ENCODE measurements around the gene WNT4.
A peak's percentile ranks its signal among the peaks of the same experiment; 100 is the strongest.
"Not testable (repeated sequence)": the region's sequence is repeated elsewhere in the genome, so short reads cannot be mapped to it uniquely, and the experiment has no call there.

Gene WNT4

DNA sequence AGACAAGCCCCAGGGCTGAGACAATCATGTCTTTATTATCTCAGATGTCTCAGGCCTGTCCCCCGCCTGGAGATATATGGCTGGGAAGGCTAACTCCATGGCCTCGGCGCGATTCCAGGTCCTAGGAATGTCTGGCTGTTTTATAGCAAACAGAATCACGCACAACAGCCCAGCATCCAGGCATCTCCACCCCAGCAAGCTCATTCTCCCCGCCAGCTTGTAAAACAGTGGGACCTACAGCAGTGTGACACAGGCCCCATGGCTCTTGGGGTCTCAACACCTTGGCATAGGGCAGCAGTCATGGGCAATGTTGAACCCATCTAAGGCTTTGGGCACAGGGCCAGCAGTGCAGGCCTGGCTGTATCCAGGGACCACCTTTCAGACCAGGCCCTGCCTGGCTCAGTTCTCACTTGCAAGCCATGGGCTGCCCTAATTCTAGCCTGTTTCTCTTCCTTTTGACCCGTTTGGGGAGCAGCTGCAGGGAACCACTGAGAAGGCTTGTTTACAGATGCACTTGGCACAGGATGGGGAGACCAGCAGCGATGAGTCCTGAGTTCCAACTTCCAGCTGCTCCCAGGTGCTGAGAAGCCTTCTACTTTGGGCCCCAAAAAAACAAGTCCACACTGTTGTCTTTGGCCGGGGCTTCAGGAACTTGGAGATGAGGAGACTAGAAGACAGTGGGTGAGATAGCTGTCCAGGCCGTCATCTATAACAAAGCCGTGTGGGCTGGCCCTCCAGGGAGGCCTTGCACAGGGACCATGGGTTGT is 34.4 kb downstream of the WNT4 start:
- no peak for DNase-seq (ENCODE audit: low spot score)

DNA sequence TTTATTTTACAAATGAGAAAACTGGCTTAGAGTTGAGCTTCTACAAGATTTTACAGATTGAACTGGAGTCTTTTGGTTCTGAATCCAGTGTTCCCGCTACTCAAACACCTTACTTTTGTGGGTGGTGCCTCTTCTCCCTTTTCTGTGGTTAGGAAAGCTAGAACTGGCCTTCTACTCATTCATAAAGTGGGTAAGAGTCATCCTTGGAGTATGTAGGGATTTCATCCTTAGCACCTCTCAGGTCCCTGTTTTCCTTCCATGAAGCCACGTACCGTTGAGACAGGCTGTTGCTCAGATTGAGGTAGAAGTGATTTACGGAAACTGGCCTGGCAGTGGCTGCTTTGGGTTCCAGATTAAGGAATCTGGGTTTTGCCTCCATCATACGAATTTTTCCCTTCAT is 35.8 kb downstream of the WNT4 start:
- DNase-seq (ENCODE audit: low spot score): no peak

DNA sequence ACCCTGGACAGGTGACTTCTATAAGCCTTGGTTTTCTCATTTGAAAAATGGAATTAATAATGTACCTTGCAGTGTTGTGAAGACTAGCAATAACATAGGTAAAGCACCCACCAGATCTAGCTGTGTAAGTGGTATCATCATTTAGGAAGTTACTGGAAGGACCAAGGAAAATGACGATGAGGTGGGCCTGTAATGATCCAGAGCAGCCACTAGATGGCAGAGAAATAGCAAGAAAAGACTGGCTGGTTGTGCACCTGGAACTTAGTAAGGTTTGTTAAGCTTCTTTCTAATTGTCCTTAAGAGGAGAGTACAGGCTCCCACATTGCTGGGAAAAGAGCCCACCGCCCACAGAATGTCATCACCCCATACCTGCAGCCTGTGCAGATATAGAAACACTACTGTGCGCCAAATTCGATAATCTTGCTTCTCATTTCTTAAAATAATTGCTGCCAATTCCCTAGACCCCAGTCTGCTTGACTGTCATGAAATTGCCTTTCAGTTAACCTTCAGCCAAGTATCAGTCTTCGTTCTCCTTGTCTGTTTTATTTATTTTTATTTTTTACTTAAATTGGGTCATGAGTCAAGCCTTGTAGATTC is 37.2 kb downstream of the WNT4 start:
- peak; percentile 55 for DNase-seq (ENCODE audit: low spot score)

DNA sequence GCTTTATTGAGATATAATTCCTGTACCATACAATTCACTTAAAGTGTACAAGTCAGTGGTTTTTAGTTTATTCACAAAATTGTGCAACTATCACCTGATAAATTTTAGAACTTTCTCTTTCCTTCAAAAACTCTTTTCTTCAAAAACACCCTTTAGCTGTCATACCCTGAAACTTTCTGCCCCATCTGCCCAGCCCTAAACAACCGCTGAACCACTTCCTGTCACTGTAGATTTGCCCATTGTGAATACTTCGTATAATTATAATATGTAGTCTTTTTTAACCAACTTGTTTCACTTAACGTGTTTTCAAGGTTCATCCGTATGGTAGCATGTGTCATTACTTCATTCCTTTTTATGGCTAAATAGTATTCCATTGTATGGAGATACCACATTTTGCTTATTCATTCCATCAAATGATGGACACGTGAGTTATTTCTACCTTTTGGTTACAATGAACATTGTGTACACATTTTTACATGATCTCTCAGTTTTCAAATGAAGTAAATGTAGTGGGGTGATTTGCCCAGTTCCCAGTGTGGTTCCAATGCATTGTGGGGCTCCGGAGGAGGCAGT is 37.9 kb downstream of the WNT4 start:
- DNase-seq (ENCODE audit: low spot score): no peak

DNA sequence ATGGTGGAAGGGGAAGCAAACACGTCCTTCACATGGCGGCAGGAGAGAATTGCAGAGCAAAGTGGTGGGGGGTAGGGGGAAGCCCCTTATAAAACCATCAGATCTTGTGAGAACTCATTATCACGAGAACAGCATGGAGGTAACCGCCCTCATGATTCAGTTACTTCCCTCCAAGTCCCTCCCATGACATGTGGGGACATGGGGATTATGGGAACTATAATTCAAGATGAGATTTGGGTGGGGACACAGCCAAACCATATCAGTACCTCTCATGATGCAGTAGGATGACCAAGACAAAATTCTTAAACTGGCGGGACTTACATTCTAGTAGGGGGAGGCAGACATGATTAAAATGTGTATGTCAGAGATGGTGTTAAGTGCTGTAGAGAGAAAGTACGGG is 38.8 kb downstream of the WNT4 start:
- DNase-seq (ENCODE audit: low spot score): no peak

DNA sequence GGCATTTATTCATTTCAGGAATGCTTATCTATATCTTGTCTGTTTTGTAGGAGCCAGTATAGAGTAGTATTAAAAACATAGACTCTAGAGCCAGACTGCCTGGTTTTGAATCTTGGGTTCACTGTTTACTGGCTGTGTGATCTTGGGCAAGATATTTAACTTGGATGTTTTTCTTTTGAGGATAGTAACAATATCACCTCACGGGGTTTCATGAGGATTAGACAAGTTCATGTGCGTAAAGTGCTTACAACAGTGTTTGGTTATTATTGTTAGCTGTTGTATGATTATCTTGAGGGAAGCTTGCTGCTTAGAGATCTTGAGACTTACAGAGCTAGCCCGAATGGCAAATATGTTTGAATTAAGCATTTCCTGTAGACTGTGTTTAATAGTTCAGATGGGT is 40.2 kb downstream of the WNT4 start:
- DNase-seq (ENCODE audit: low spot score): no peak

- no peak for DNase-seq (ENCODE audit: low spot score)
Observed at GRCh38 chr1:22101995-22102394, 40.9 kb downstream of the WNT4 start.

DNA sequence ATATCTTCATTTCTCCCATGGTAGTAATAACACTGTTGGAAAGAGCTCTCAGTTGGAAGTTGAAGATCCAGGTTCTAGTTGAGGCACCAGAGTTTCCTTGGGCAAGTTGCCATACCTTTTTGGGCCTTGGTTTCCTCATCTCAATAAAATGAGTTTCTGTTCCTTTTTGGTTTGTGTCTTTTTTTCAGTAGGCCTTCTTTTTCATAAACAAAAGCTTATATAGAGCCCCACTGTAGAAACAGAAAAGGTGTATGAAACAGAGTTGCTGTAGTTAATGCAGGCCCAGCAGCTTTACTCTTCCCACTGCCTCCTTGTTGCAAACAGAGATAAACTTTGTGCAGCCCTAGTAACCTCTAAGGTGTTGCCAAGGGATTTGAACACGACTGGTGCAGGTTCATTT is 41.7 kb downstream of the WNT4 start:
- no peak for DNase-seq (ENCODE audit: low spot score)

DNA sequence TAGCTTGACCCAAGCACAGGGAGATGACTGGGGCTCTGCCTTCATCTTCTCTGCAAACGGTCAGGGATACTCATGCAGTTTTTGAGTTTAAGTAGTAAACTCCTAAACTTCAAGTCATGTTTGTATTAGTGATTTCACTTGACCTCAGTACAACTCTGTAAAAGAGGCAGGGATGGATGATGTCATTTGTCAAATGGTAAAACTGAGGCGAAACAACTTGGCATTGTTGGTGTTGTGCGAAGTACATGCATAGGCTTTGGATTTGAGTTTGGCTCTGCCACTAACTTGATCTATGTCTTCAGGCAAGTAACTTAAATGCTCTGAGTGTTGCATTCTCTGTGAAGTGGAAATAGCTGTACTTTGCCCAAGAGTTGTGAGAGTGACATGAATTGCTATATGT is 42.7 kb downstream of the WNT4 start:
- no peak for DNase-seq (ENCODE audit: low spot score)

DNA sequence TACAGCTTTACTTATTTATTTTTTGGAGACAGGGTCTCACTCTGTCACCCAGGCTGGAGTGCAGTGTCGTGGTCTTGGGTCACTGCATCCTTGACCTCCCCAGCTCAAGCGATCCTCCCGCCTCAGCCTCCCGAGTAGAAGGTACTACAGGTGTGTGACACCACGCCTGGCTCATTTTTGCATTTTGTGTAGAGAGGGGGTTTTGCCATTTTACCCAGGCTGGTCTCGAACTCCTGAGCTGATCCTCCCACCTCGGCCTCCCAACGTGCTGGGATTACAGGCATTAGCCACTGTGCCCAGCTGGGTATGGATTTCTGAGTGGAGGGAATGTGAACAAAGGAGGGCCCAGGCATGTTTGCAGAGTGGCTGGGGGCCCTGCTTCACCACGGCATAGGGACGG is 44.1 kb downstream of the WNT4 start:
- no peak for DNase-seq (ENCODE audit: low spot score)

- no peak for DNase-seq (ENCODE audit: low spot score)
Observed at GRCh38 chr1:22096463-22096862, 46.4 kb downstream of the WNT4 start.

DNA sequence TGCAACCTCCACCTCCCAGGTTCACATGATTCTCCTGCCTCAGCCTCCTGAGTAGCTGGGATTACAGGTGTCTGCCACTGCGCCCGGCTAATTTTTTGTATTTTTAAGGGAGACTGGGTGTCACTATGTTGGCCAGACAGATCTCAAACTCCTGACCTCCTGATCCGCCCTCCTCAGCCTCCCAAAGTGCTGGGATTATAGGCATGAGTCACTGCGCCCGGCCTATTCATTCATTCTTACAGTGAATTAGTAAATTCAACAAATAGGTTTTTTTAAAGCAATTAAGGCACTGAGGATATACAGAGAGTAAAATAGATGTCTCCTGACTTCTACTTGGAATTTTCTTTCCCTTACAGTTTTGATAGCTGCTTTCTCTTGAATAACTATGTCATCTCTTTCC is 46.9 kb downstream of the WNT4 start:
- DNase-seq (ENCODE audit: low spot score): no peak

GRCh38 chr1:22093513-22093912 is 49.4 kb downstream of the WNT4 start:
- no peak for DNase-seq (ENCODE audit: low spot score)

GRCh38 chr1:22092026-22092768 is 50.7 kb downstream of the WNT4 start:
- DNase-seq (ENCODE audit: low spot score): not testable (repeated sequence)

GRCh38 chr1:22090867-22091266 is 52.0 kb downstream of the WNT4 start:
- no peak for DNase-seq (ENCODE audit: low spot score)

DNA sequence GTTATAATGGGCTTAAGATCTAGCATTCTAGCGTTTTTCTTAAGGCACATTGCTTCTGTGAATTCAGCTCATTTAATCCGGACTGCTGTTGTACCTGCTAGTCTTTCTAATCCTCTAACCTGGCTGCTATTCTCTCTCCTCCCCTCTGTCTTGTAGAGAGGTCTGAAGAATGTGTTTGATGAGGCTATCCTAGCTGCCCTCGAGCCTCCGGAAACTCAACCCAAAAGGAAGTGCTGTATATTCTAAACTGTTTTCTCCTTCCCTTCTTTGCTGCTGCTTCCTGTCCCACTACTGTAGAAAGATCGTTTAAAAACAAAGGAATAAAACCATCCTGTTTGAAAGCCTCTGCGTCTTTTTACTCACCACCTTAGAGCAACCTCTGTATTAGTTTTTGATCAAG is 53.1 kb downstream of the WNT4 start:
- DNase-seq (ENCODE audit: low spot score): no peak

- no peak for DNase-seq (ENCODE audit: low spot score)
Observed at GRCh38 chr1:22089134-22089571, 53.7 kb downstream of the WNT4 start.

DNA sequence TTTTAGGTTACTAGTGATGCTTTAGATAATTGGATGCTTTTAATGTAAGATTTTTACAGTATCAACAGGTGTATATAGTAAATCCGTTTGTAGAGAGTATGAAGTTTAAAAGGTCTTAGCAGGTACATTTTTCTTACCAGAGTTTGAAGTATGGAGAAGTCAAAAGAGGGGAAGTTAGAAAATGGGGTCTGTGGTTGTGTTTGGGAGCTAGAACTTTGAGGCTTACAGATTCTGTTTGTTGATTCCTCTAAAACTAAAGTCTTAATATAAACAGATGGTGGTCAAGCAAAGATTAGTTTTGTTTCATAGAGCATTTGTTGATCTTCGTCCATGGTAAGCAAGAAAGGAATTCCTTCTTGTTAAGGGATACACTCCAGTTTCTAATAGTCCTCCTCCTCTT is 54.6 kb downstream of the WNT4 start:
- DNase-seq (ENCODE audit: low spot score): no peak

GRCh38 chr1:22080191-22080590 is 62.7 kb downstream of the WNT4 start:
- DNase-seq (ENCODE audit: low spot score): no peak

- no peak for DNase-seq (ENCODE audit: low spot score)
Observed at GRCh38 chr1:22078133-22078532, 64.8 kb downstream of the WNT4 start.

DNA sequence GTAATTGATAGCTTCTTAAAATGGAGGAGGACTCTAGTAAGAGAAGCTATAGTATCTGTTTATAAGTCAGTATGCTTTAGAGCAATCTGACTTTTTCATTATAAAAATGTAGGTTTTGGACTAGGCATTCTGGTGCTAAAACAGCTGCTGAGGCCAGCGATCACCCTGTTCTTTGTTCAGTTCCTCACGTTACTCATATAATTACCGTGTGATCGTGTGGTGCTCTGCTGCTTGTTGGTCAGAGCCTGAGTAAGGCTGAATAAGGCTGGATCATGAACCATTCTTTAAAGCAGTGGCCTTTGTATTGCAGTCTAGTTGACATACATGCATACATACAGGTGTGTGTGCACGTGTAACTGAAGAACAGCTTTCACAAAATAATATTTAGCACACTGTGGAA is 65.2 kb downstream of the WNT4 start:
- no peak for DNase-seq (ENCODE audit: low spot score)

DNA sequence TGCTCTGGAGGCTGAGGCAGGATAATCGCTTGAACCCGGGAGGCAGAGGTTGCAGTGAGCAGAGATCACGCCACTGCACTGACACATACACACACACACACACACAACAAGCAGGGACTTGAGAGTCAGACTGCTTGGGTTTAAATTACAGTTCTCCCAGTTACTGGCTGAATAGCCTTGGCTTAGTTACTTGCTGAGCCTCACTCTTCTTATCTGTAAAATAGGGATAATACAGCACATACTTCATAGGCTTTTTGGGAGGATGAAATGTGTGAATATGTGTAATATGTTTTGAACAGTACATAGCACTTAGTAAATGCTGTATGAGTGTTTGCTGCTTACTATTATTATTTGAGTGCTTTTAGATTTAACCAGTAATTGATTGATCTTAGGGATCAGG is 66.6 kb downstream of the WNT4 start:
- DNase-seq (ENCODE audit: low spot score): no peak

DNA sequence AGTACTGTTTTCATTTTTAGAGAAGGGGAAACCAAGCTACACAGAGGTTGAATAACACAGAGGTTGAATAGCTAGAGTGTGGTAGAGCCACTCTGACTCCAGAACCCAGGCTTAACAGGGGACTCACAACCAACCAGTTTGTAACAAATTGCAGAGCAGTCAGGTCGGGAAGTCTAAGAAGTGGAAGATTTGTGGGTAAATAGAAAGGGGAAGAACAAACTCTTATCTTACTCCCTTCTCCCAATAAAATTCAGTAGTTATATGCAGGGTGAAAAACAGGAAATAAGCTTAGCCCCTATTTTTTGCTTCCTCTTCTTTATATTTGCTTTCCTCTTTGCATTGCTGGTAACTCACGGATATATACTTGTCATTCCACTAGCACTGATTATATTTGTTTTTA is 67.2 kb downstream of the WNT4 start:
- DNase-seq (ENCODE audit: low spot score): no peak

All from HuH-7 (cell line).